HepG2 (cell line): ENCODE results near the gene TOR4A. TPM values are rescaled to one million over a fixed set of nuclear protein-coding genes. Genes with fewer than 3 reads are reported as not detected.

Experiments
- ELF4 ChIP-seq: sonication (generic); formaldehyde crosslinking; IDR thresholded peaks from 2 replicates; pipeline ENCODE4 v1.5.0; 2020; ENCODE audit warnings: missing genetic modification reagents, mild to moderate bottlenecking, moderate library complexity, borderline replicate concordance
- ESRRA ChIP-seq: sonication (generic); formaldehyde crosslinking; IDR thresholded peaks from 2 replicates; pipeline ENCODE4 v1.5.1; 2020; ENCODE audit warnings: mild to moderate bottlenecking, low read depth, missing genetic modification reagents
- FOXK1 ChIP-seq: sonication (generic); formaldehyde crosslinking; IDR thresholded peaks from 2 replicates; pipeline ENCODE4 v1.4.0; 2020; ENCODE audit warnings: low read depth, missing genetic modification reagents, borderline replicate concordance
- GZF1 ChIP-seq: sonication (generic); formaldehyde crosslinking; IDR thresholded peaks from 2 replicates; pipeline ENCODE4 v1.5.1; 2020; ENCODE audit warnings: mild to moderate bottlenecking, missing genetic modification reagents
- HNF1A ChIP-seq, 2 experiments: sonication (generic) in 1 of 2; formaldehyde crosslinking in 1 of 2; IDR thresholded peaks; 2 replicates each; pipeline versions ENCODE4 v1.4.0 to v1.6.1; 2016 to 2020; ENCODE audit warnings: borderline replicate concordance in 1 of 2, low read depth in 1 of 2, mild to moderate bottlenecking in 1 of 2, missing genetic modification reagents in 1 of 2
- MIXL1 ChIP-seq: IDR thresholded peaks from 2 replicates; pipeline ENCODE4 v1.6.1; 2016
- MYNN ChIP-seq: sonication (generic); formaldehyde crosslinking; IDR thresholded peaks from 2 replicates; pipeline ENCODE4 v1.4.0; 2020; ENCODE audit warnings: mild to moderate bottlenecking, low read depth, missing genetic modification reagents
- SNAI1 ChIP-seq: sonication (generic); formaldehyde crosslinking; IDR thresholded peaks from 2 replicates; pipeline ENCODE4 v1.5.0; 2020; ENCODE audit warnings: mild to moderate bottlenecking, missing genetic modification reagents, borderline replicate concordance
- THAP9 ChIP-seq: sonication (generic); formaldehyde crosslinking; IDR thresholded peaks from 2 replicates; pipeline ENCODE4; 2020; ENCODE audit warnings: missing genetic modification reagents, mild to moderate bottlenecking, borderline replicate concordance
- ZNF232 ChIP-seq: sonication (generic); formaldehyde crosslinking; IDR thresholded peaks from 2 replicates; pipeline ENCODE4 v1.4.0; 2020; ENCODE audit warnings: missing genetic modification reagents, borderline replicate concordance
- ZNF280B ChIP-seq: sonication (generic); formaldehyde crosslinking; IDR thresholded peaks from 2 replicates; pipeline ENCODE4 v1.5.0; 2020; ENCODE audit warnings: missing genetic modification reagents, mild to moderate bottlenecking, borderline replicate concordance
- ZNF646 ChIP-seq: sonication (generic); formaldehyde crosslinking; IDR thresholded peaks from 2 replicates; pipeline ENCODE4 v1.9.0; 2021; ENCODE audit warnings: mild to moderate bottlenecking, missing genetic modification reagents
- polyA plus RNA-seq, 8 experiments: library from polyadenylated mRNA; depleted of rRNA in 3 of 8; stranded (reverse) in 7 of 8; unstranded in 1 of 8; fragments of >200 nt; fragmentation: Illumina TruSeq in 4 of 8; extraction: Trizol in 4 of 8; gene quantifications; 2 replicates each; pipeline versions ENCODE4 v1.2.1 to v1.2.3, GENCODE V29; 2011 to 2016; ENCODE audit warnings: low read depth in 4 of 8, missing spikeins in 1 of 8, mixed read lengths in 1 of 8; ENCODE audit not compliant: insufficient read depth in 1 of 8
- total RNA-seq, 5 experiments: library from RNA; depleted of rRNA; stranded (reverse); fragments of >200 nt; fragmentation: Illumina TruSeq; extraction: Trizol; gene quantifications; 2 replicates each; pipeline ENCODE4 v1.2.3, GENCODE V29; 2016; ENCODE audit warnings: low read depth in 1 of 5

TOR4A gene
- total and polyA plus RNA-seq, 2 of the 13 experiments (the other 11 are each of a cell fraction or from before 2014, with no cell fraction given) = 11.1 to 14.2 TPM

- peak; percentile 60 for TF ChIP-seq THAP9
- no peak for TF ChIP-seq MYNN (CRISPR knock-in tag)
- no peak for TF ChIP-seq ZNF646 (CRISPR knock-in tag)
- TF ChIP-seq FOXK1 (CRISPR knock-in tag) = peak; percentile 40; the same call in 1 of the 2 replicates
- no peak for TF ChIP-seq ESRRA (CRISPR knock-in tag)
- TF ChIP-seq GZF1 (CRISPR knock-in tag) = no peak
- TF ChIP-seq SNAI1 (CRISPR knock-in tag) = peak; percentile 62; the same call in 1 of the 2 replicates
- TF ChIP-seq HNF1A (IDR thresholded peaks at IDR 0.05; ENCODE audit: low read depth) = no peak
- no peak for TF ChIP-seq HNF1A (CRISPR knock-in tag; IDR thresholded peaks at IDR 0.05; ENCODE audit: borderline replicate concordance)
- 0 out of 2 replicates have a peak, but pooled peaks have one; percentile 19 for TF ChIP-seq ZNF232 (CRISPR knock-in tag)
- TF ChIP-seq ZNF280B (CRISPR knock-in tag) = no peak
- no peak for TF ChIP-seq MIXL1 (CRISPR knock-in tag)
- no peak for TF ChIP-seq ELF4
Observed at GRCh38 chr9:137236238-137236935, 41.1 kb upstream of the TOR4A start (continued).
